Activated CD8-positive, alpha-beta memory T cell treated with anti-CD3 and anti-CD28 coated beads, Interleukin-2, amount 50 U/mL, for 48 hours (primary cell): ENCODE data around the gene PNPO.

Experiments
- DNase-seq: peaks from one replicate; pipeline ENCODE4 v3.0.0-alpha.2; 2020

Gene PNPO

DNA sequence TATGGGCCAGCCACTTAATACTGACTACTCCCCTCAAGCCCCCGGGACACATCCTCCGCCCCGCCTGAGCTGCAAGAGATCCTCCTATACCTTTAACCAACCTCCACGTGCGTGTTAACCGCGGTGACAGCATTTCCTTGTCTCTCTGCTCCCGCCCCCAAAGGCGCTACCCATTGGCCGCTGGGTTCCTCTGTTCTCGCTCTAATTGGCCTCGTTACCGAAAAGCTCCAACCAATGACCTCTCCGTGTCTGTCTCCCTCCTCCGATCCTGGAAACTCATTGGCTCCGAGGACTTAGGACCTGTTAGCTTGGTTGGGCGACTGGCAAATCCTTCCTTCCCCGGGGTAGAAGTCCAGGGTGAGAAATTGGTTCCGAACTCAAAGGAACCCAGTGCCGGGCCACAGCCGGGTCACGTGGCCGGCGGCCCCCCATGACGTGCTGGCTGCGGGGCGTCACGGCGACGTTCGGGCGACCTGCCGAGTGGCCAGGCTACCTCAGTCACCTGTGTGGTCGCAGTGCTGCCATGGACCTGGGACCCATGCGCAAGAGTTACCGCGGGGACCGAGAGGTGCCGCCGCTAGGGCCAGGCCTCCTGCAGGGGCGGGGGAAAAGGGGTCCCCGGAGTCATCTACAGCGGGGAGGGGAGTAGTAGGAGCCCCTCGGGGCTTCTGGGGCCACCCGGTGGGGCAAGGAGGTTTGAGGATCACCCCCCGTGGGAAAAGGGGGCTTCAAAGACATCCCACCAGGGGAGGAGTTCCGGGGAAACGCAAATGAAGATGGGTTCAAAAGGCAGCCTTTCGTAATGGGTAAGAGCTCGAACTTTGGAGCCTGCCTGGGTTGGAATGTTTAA lies at the start of gene PNPO:
TSS of gene PNPO (plus strand) at position 326 of the 850 bp plus-strand sequence. CDS start at position 431, 105 bp downstream.
- DNase-seq: peak; percentile 93

DNA sequence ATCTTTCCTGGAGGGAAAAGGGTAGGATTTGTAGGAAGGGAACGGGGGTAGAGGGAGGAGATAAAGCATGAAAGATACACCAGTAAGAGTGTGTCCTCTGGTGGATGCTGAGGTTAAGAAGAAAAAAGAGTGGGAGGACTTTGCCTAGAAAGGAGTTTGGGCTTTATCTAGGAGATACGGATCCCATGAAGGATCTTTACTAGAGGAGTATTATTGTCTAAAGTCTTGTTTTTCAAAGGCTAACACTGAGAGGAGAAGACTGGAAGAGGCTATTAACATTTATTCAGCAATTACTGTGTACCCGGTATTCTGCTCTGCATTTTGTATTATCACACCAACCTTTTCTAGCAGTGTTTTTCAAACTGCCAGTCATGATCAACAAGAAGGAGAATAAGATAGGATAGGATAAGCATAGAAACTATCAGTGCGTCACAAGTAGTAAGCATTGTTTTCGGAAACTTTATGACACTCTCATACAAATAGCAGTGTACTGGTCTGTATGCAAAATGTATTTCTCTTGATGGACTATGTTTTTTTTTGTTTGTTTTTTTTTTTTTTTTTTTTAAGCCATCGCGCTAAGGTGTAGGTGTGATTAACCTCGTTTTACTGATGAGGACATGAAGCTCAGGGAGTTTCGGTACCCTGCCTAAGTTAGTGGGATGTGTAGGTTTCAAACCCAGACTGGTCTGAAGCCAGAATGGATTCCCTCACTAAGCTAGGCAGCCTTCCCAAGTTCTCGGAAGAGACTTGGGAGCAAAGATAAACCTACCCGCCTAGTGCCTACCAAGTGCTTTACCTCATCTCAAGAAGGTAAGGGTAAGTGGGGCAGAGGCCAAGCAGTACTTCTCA lies 46.6 kb upstream of the PNPO start:
- DNase-seq: no peak

DNA sequence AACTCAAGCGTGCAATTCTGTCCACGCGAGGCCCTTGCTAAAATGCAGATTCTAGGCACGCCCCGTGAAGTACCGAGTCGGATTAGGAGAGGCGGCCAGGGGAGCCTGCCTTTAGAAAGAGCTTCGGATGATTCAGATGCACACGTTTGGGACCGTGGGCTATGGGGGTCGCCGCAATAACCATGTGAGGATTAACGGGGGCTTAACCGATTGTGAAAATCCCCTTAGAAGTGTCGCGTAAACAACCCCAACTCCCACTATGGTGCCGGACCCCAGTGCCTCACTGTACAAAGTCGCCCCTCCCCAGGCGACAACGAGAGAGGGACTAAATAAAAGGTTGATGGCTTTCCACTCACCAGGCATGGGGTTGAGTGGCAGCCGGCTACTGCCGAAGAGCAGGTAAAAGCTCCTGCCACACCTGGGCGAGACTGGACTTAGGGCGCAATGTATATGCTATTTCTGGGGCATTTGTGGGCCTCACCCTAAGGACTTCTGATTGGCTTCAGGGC lies 46.0 kb upstream of the PNPO start:
- DNase-seq: no peak

DNA sequence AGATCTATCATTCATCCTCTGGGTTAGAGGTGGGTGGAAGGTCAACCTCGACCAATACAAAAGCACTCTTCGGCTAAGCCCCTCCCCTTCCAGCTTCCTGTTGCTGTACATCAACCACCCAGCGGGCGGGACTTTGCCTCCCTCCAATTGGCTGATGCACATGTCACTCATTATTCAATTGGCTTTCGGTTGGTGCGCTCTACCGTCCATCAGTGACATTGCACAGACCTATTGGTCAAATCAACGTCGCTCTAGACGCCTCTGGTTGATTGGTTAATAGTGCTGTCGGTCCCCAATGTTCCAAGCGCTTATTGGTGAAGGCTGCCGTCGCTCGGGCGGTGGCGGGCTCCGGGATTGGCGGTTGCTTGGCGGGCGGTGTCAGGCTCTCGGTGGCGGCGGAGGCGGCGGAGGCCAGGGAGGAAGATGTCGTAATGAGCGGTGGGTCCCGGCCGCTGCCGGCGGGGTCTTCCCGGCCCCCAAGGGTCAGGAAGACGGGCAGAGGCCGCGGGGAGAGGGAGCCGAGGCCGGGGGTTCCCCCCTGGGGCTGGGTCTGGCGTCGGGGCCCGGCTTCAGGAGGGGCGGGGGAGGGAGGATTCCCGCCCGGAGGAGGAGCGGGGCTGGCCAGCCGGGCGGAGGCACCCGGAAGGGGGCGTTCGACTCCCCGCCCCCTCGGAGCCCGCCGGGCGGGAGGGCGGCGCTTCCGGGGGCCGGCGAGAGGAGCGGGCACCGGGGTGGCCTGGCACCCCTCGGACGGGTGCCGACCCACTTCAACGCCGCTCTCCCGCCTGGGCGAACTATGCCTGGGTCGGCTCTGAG lies 45.3 kb upstream of the PNPO start, which contains the start of gene SP2:
TSS of gene SP2 (plus strand) at position 381 of the 816 bp plus-strand sequence. CDS start at position 432, 51 bp downstream.
- DNase-seq: peak; percentile 99

DNA sequence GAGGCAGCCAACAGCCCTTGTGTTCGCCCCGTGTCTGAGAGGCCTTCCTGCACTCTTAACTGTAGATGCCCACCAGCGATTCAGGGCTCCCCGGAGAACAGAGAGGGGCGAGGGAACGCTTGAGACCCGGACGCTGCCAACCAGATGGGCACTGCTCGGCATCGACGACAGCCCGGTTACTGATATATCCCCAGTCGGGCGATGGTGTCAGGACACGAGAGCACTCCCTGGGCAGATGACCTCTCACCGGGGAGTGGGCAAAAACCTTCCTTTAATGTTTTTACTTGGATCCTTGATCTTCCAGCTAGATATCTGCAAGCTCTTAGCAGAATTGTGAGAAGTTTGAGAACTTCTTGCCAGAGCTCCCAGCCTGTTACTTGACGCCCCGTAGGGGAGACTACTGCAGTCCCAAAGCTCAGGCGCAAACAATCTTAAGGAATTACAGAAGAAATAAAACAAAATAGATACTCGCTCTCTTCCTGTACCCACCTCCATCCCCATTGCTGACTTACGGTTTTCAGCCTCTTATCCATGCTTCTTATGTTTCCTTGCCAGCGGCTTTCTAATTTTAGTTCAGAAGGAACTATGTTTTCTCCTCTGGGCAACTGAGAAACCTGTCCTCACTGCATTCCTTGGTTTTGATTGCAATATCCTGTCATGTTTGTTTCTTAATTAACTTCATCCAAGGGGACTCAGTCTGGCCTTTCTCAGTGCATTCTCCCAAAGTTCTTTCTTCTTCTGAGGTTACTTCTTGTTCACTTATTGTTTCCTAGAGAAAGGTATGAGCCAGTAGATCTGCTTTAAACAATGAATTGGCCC lies 44.5 kb upstream of the PNPO start:
- DNase-seq: no peak

DNA sequence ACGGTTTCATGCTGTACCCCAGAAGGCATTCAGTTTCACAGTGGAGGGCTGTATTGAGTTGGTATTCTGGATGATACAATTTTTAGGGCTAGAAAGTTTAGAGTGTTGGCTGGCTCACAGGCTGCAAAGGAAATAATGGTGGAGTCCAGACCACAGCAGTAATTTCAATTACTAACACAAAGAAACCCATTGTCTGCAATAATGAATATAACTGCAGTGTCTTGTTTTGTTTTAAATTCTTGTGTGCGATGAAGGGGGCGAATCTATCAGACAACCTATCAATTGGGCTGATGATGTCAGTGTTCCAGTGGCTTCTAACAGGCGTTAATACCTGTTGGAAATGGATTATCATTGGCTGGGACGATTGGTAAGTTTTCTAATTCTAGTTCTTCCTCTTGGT lies 43.8 kb upstream of the PNPO start:
- no peak for DNase-seq

DNA sequence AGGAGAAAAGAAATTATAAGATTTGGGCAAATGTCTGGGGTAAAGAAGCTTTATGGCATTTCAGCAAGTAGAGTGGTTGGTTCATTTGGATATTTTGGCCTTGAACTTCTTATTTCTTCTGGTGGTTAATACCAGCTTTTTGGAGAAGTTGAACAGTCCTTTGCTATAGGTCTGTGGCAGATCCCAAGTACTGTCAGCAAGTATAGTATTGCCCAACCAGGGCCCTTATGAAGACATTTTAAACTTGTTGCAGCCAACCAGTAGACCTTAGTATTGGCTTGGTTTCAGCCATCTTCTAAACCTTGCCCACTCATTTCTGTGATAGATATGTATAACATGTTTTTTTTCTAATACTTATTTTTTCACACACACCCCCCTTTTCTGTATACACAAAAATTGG lies 43.1 kb upstream of the PNPO start:
- DNase-seq: no peak

DNA sequence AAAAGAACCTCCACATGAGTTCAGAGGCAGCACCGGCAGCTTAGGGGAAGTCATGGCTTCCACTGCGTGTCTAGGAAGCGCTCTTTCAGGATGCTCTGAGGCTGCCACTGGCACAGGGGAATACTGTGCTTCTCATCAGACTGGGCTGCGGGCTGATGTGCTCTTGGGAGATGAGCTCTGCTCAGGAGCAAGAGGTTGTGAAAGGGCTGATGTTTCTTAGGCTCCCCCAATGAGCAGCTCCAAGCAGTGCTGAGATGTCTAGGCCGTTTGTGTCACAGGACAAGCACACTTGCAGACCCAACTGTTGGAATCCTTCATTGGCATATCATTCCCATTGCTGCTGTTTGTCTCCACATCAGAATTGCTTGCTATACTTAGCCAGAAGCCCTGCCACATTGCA lies 41.7 kb upstream of the PNPO start:
- no peak for DNase-seq

DNA sequence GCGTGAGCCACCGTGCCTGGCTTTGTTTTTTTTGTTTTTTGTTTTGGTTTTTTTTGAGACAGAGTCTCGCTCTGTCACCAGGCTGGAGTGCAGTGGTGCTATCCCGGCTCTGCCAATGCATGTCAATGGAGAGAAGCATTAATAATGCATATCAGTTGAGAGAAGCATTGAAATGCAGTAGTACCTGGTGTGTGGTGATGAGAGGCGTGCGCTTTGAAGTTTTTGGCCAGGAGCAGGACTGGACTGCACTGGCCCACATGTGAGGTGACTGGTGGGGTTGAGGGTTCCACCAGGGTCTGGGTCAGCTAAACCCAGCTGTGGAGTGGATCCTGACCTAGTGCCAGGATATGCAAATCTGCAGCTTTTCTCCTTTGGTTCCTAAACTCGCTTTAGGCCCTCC lies 39.9 kb upstream of the PNPO start:
- DNase-seq: no peak

DNA sequence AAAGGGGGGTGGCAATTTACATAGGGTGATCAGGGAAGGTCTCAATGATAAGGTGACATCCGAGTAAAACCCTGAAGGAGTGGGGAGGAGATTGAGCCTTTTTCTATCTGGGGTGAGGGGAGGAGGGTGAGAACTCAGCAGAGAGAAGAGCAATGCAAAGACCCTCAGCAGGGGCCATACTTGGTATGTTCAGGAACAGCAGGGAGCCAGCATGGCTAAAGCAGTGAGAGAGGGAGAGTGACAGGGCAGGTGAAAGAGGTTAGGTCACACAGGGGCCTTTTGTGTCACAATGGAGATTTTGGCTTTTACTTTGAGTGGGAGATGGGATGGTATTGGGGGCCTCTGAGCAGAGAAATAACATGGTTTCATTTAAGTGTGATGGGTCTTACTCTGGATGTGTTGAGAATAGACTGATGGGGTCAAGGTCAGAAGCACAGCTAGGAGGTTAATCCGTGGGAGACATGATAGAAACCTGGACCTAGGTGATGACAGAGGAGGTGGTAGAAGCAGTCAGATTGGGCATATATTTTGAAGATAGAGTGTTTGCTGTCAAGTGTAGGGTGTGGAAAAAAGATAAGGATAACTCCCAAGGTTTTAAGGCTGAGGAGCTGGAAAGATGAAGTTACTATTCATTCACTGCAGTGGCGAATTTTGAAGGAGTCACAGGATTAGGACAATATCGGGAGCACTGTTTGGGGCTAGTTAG lies 39.2 kb upstream of the PNPO start:
- DNase-seq: no peak

DNA sequence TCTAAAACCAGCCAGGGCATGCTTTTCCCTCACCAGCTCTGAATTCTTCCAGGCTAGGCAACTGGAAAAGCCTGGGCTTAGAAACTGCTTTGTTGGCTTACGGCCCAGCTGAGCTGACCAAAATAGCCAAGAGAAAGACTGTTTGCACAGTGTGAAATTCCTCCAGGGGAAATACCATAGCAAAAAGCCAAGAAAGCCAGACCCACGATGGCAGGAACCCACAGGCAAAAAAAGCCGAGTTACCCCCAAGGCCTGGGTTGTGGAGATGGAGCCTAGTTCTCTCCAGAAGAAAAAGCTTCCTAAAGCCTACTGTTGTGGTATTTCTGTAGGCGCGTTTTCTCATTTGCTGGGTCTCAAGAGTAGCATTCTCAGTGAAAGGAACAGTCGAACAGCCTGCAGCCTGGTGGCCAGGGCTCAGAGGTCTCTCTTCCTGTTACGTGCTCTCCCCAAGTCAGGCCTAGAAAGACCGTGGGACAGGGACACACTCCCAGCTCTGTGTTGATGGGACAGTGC lies 36.1 kb upstream of the PNPO start:
- no peak for DNase-seq

DNA sequence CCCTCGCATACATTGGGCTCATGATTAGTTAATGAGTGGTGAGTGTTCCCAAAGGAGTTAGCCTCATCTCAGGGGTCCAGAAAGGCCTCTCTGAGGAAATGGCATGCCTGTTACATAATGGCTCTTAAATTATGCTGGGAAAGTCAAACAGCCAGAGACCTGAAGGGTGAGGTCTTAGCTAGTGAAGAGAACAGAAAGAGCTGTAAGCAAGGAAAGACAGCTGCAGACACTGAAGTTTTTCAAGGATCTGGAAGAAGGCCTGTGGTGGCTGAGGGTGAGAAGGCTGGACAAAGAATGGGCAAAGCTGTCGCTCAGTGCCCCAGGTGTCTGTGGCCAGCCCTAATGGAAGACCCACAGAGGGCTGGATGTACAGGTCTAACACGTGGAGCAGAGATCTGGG lies 34.9 kb upstream of the PNPO start:
- no peak for DNase-seq

DNA sequence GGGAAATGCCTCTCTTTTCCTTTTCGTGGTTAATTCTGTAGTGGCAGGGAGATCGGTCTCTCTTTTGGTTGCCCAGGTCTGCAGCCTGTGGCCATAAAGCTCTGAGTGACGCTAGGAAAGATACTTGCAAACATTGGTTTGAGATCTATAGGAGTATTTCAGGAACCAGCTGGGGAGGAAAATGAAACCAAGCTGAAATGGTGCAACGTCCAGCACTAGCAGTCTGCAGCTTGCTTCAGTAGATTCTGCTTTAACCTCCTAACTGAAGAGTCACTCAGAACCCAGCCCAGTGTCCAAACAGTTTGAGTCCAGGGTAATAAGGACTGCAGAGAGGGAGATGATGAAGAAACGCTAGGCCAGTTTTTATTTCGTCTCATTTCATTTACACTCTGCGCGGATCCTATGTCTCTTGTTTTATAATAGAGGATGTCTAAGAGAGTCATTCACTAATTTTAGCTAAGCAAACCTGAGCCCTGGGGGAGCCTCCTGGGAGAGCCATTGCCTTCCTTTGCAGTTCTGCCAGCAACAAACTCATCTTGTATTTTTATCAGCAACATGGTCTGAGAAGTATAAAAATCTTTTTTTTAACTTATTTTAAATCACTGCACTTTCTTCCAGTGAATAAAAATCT lies 33.3 kb upstream of the PNPO start:
- no peak for DNase-seq

DNA sequence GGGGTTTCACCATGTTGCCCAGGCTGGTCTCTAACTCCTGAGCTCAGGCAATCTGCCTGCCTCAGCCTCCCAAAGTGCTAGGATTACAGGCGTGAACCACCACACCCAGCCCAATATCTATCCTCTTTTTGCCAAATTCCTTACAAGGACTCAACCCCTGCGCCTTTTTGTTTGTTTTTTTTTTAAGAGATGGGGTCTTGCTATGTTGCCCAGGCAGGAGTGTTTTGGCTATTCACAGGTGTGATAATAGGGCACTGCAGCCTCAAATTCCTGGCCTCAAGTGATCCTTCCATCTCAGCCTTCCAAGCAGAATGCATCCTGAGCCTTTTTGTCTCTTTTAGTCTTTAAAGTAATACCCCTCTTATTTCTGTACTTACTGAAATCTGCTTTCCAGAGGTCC lies 28.3 kb upstream of the PNPO start:
- no peak for DNase-seq

DNA sequence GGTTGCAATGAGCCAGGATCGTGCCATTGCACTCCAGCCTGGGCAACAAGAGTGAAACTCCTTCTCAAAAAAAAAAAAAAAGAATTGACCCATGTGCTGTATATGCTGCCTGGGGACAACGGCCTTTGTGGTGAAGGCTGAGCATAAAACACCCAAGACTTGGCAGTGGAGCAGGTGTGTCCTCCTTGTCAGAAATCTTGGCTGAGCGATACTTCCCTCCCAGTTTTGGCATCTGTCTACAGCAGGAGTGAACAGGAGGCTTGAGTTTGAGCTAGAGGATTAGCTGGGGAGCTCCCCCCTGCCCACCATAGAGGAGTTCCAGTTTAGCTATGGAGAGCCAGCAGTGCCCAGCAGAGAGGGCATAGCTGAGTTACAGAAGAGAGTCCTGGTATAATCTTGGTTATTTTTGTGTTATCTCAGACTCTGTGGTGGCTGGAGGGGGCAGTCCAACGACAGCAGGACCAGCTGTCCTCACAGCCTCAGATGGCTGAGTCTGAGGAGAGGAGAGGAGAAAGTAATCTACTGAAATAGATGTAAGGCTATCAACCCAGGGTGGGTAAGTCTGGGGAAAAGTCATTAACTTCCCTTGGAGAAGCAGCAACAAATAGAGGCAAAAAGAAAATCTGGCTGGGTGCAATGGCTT lies 26.9 kb upstream of the PNPO start:
- no peak for DNase-seq

DNA sequence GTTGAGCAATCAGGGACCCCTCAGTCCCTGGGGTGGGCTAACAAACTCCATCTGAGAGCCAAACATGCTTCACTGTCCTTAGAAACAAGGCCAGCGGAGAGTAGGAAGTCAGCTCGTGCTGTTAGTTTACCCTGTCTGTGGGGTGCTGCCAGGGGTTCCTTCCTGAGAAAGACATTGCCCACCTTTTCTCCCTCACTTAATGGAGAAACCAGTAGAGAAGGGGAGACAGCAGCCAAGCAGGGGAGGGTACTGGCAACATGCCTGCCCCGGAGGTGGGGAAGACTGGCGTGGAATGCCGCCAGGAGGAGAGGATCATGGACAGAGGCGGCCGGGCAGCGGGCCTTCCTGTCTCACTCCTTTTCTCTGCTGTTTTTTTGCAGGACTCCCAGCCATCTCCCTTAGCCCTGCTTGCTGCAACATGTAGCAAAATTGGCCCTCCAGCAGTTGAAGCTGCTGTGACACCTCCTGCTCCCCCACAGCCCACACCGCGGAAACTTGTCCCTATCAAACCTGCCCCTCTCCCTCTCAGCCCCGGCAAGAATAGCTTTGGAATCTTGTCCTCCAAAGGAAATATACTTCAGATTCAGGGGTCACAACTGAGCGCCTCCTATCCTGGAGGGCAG lies 25.5 kb upstream of the PNPO start:
- DNase-seq: no peak

DNA sequence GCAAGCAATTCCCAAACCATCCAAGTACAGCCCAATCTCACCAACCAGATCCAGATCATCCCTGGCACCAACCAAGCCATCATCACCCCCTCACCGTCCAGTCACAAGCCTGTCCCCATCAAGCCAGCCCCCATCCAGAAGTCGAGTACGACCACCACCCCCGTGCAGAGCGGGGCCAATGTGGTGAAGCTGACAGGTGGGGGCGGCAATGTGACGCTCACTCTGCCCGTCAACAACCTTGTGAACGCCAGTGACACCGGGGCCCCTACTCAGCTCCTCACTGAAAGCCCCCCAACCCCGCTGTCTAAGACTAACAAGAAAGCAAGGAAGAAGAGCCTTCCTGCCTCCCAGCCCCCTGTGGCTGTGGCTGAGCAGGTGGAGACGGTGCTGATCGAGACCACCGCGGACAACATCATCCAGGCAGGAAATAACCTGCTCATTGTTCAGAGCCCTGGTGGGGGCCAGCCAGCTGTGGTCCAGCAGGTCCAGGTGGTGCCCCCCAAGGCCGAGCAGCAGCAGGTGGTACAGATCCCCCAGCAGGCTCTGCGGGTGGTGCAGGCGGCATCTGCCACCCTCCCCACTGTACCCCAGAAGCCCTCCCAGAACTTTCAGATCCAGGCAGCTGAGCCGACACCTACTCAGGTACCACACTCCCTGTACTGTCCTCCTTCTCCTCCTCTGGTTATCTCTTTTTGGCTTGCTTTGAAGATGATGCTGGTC lies 24.7 kb upstream of the PNPO start:
- no peak for DNase-seq

DNA sequence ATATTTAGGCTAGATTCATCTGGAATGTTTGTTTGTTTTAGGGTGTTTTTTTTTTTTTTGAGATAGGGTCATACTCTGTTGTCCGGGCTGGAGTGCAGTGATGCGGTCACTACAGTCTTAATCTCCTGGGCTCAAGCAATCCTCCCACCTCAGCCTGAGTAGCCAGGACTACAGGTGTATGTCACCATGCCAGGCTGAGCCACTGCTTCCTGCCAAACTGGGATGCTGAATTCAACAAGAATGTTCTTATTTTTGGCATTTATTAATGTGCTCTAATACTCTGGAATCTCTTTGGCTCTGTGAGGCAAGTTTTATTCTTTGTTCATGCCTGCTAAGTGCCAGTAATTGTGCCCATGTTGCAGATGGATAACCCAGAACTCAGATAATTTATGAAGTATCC lies 23.8 kb upstream of the PNPO start:
- DNase-seq: no peak

DNA sequence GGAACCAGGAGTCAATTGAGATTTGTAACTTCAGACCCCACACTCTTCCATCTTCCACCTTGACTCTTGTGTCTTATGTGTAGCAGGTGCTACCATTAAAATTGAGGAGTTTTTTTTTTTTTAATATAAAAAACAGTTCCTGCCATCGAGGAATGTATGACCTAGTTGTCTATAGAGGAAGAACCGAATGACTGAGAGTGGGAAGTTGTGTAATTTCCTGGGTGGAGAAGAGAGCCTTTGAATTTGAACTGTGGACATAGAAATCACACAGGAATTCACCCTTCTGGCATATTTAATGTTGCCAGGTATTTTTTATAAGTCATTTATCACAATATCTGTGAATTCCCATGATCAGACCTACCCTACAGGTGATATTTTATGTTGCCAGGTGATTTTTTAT lies 23.4 kb upstream of the PNPO start:
- DNase-seq: no peak
